NT2/D1 (cell line): ENCODE results near the gene MROH2A.

Source experiments
- SUZ12 ChIP-seq: IDR thresholded peaks from 2 replicates; pipeline ENCODE4 v1.6.1; 2011; ENCODE audit not compliant: insufficient read length, insufficient read depth; ENCODE audit errors: extremely low read depth
- YY1 ChIP-seq: IDR thresholded peaks from 2 replicates; pipeline ENCODE4 v1.6.1; 2011; ENCODE audit not compliant: insufficient read length, insufficient read depth
- ZNF274 ChIP-seq: IDR thresholded peaks from 2 replicates; pipeline ENCODE4 v1.6.1; 2011; ENCODE audit warnings: mild to moderate bottlenecking, low read depth, low read length

GRCh38 chr2:233746475-233747282, 31.5 kb upstream of the MROH2A start:
- TF ChIP-seq YY1 = no peak
- no peak for TF ChIP-seq ZNF274
- TF ChIP-seq SUZ12 = no peak
